Measurements from ENCODE around the gene PDE5A.

DNA sequence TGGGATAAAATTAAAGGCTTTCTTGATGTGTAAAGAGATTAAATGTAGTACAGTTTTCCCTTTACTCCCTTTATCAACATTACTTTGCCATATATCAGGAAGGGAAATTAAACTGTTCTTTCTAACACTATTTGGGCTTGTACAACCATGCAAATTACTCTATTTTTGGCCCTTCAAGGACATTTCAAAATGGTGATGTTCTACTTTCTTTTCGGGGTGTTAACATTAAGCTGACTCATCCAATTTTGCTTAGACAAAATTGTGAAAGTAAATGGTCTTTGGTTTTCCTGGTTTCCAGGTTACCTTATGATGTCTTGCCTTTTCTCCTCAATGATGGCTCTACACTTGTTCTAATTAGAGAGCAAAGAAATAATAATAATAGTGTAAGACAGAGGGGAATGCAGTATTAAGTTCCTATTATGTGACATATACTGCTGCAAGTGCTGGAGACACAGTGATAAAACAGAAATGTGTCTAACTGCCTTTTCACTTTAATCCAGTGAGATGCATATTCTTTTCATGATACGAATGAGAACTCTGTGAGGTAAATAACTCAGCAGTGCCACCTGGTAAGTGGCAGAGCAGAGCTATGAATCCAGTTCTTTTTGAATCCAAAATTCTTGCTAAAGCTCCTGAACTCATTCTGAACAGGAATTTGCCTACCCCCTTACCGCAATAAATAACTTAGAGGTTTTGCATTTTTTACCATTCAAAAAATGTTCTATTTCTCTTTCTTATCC lies 35.7 kb upstream of the PDE5A start:
- TF ChIP-seq POLR2AphosphoS5 (IDR thresholded peaks at IDR 0.05; ENCODE audit: low read depth, low read length) (no peak), TAF1 (IDR thresholded peaks at IDR 0.05; ENCODE audit: borderline replicate concordance, low read depth, low read length) (no peak), EZH2phosphoT487 (IDR thresholded peaks at IDR 0.05; ENCODE audit: borderline replicate concordance, low read depth) (no peak), YY1 (IDR thresholded peaks at IDR 0.05; ENCODE audit: low read depth) (no peak), FOXM1 (IDR thresholded peaks at IDR 0.05; ENCODE audit: low read depth) (no peak), EP300 (IDR thresholded peaks at IDR 0.05; ENCODE audit: borderline replicate concordance in 1 of 2, low read depth in 1 of 2, low read length in 1 of 2) (no peak), RCOR1 (IDR thresholded peaks at IDR 0.05; ENCODE audit: low read length) (no peak), RFX5 (IDR thresholded peaks at IDR 0.05; ENCODE audit: low read length) (no peak), NRF1 (IDR thresholded peaks at IDR 0.05; ENCODE audit: low read depth, low read length) (no peak)
- TF ChIP-seq, protein P1, sequence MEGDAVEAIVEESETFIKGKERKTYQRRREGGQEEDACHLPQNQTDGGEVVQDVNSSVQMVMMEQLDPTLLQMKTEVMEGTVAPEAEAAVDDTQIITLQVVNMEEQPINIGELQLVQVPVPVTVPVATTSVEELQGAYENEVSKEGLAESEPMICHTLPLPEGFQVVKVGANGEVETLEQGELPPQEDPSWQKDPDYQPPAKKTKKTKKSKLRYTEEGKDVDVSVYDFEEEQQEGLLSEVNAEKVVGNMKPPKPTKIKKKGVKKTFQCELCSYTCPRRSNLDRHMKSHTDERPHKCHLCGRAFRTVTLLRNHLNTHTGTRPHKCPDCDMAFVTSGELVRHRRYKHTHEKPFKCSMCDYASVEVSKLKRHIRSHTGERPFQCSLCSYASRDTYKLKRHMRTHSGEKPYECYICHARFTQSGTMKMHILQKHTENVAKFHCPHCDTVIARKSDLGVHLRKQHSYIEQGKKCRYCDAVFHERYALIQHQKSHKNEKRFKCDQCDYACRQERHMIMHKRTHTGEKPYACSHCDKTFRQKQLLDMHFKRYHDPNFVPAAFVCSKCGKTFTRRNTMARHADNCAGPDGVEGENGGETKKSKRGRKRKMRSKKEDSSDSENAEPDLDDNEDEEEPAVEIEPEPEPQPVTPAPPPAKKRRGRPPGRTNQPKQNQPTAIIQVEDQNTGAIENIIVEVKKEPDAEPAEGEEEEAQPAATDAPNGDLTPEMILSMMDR (IDR thresholded peaks at IDR 0.05) = no peak
- TF ChIP-seq, protein P2, sequence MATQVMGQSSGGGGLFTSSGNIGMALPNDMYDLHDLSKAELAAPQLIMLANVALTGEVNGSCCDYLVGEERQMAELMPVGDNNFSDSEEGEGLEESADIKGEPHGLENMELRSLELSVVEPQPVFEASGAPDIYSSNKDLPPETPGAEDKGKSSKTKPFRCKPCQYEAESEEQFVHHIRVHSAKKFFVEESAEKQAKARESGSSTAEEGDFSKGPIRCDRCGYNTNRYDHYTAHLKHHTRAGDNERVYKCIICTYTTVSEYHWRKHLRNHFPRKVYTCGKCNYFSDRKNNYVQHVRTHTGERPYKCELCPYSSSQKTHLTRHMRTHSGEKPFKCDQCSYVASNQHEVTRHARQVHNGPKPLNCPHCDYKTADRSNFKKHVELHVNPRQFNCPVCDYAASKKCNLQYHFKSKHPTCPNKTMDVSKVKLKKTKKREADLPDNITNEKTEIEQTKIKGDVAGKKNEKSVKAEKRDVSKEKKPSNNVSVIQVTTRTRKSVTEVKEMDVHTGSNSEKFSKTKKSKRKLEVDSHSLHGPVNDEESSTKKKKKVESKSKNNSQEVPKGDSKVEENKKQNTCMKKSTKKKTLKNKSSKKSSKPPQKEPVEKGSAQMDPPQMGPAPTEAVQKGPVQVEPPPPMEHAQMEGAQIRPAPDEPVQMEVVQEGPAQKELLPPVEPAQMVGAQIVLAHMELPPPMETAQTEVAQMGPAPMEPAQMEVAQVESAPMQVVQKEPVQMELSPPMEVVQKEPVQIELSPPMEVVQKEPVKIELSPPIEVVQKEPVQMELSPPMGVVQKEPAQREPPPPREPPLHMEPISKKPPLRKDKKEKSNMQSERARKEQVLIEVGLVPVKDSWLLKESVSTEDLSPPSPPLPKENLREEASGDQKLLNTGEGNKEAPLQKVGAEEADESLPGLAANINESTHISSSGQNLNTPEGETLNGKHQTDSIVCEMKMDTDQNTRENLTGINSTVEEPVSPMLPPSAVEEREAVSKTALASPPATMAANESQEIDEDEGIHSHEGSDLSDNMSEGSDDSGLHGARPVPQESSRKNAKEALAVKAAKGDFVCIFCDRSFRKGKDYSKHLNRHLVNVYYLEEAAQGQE (IDR thresholded peaks at IDR 0.05; ENCODE audit: low read depth, low read length) = no peak
- TF ChIP-seq, protein P3, sequence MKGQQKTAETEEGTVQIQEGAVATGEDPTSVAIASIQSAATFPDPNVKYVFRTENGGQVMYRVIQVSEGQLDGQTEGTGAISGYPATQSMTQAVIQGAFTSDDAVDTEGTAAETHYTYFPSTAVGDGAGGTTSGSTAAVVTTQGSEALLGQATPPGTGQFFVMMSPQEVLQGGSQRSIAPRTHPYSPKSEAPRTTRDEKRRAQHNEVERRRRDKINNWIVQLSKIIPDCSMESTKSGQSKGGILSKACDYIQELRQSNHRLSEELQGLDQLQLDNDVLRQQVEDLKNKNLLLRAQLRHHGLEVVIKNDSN (IDR thresholded peaks at IDR 0.05; ENCODE audit: borderline replicate concordance, low read depth) = no peak
- TF ChIP-seq, protein P4, sequence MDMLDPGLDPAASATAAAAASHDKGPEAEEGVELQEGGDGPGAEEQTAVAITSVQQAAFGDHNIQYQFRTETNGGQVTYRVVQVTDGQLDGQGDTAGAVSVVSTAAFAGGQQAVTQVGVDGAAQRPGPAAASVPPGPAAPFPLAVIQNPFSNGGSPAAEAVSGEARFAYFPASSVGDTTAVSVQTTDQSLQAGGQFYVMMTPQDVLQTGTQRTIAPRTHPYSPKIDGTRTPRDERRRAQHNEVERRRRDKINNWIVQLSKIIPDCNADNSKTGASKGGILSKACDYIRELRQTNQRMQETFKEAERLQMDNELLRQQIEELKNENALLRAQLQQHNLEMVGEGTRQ (IDR thresholded peaks at IDR 0.05; ENCODE audit: borderline replicate concordance, low read depth, low read length) = no peak
- TF ChIP-seq, protein P5, sequence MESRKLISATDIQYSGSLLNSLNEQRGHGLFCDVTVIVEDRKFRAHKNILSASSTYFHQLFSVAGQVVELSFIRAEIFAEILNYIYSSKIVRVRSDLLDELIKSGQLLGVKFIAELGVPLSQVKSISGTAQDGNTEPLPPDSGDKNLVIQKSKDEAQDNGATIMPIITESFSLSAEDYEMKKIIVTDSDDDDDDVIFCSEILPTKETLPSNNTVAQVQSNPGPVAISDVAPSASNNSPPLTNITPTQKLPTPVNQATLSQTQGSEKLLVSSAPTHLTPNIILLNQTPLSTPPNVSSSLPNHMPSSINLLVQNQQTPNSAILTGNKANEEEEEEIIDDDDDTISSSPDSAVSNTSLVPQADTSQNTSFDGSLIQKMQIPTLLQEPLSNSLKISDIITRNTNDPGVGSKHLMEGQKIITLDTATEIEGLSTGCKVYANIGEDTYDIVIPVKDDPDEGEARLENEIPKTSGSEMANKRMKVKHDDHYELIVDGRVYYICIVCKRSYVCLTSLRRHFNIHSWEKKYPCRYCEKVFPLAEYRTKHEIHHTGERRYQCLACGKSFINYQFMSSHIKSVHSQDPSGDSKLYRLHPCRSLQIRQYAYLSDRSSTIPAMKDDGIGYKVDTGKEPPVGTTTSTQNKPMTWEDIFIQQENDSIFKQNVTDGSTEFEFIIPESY (IDR thresholded peaks at IDR 0.05; ENCODE audit: borderline replicate concordance, low read depth) = no peak

All from SK-N-SH (cell line).